Breast epithelium (tissue), 4 donors: ENCODE results near the gene ADRM1. TPM values are rescaled to one million over a fixed set of nuclear protein-coding genes. Genes with fewer than 3 reads are reported as not detected.

Source experiments
- DNase-seq, 2 donors: peaks; one replicate each; pipeline ENCODE4 v3.0.0-alpha.2; 2019; ENCODE audit warnings: low spot score in 2 of 2
- H3K27ac ChIP-seq, 2 donors: fragments of 200-600 bp; sonication (generic) in 1 of 2; one replicate each; pipeline ENCODE4 v1.5.1; 2016 to 2019; ENCODE audit warnings: mild to moderate bottlenecking in 1 of 2
- H3K27me3 ChIP-seq, 2 donors: fragments of 200-600 bp; sonication (generic) in 1 of 2; one replicate each; pipeline versions ENCODE4 v1.5.1 to v1.6.0; 2017 to 2019; ENCODE audit warnings: control low read depth in 1 of 2, mild to moderate bottlenecking in 1 of 2
- H3K36me3 ChIP-seq: fragments of 200-600 bp; one replicate; pipeline ENCODE4 v1.5.1; 2019
- H3K4me1 ChIP-seq, 2 donors: fragments of 200-600 bp; sonication (generic); one replicate each; pipeline ENCODE4 v1.5.1; 2016 to 2019; ENCODE audit warnings: control low read depth in 1 of 2
- H3K4me3 ChIP-seq, 3 donors: fragments of 200-600 bp; sonication (generic); 1 replicate in 2 of 3; 2 replicates in 1 of 3; pipeline ENCODE4 v1.5.1; 2016 to 2019; ENCODE audit warnings: mild to moderate bottlenecking in 3 of 3, moderate library complexity in 2 of 3
- H3K9me3 ChIP-seq, 2 donors: fragments of 200-600 bp; sonication (generic) in 1 of 2; one replicate each; pipeline ENCODE4 v1.5.1; 2016 to 2019; ENCODE audit warnings: control low read depth in 1 of 2
- CTCF ChIP-seq, 3 donors: fragments of 450-650 bp; IDR thresholded peaks; one replicate each; pipeline ENCODE4 v1.5.1; 2016 to 2017; ENCODE audit warnings: antibody characterized with exemption in 3 of 3, mild to moderate bottlenecking in 3 of 3, moderate library complexity in 3 of 3
- POLR2A ChIP-seq: fragments of 450-650 bp; IDR thresholded peaks from one replicate; pipeline ENCODE4 v1.6.1; 2016; ENCODE audit warnings: antibody characterized with exemption, mild to moderate bottlenecking, moderate library complexity
- POLR2AphosphoS5 ChIP-seq, 3 donors: sonication (generic); formaldehyde crosslinking; IDR thresholded peaks; one replicate each; pipeline ENCODE4 v1.6.1; 2017; ENCODE audit warnings: antibody characterized with exemption in 3 of 3
- intact Hi-C: fragments of 100-400 bp; cut with DNase I; formaldehyde crosslinking; loops from one replicate; pipeline ENCODE4 v1.15.1; 2023; ENCODE audit warnings: low total_unique reads
- total RNA-seq, 3 donors: library from RNA; depleted of rRNA; stranded (reverse); fragments of >200 nt; gene quantifications; one replicate each; pipeline ENCODE4 v1.1.0, GENCODE V29; 2016

ADRM1 gene
- total RNA-seq, 3 donors from 2014 or later, result 80.2 to 131 (median 105) TPM

GRCh38 chr20:62346398-62347150 lies 43.8 kb downstream of the ADRM1 start:
- Histone ChIP-seq H3K9me3 (no peaks in the 10 kb centered on the region), H3K4me1 (no peaks in the 10 kb centered on the region), H3K27me3 (no peaks in the 10 kb centered on the region), H3K36me3 (no peaks in the 10 kb centered on the region), H3K4me3 (no peak overlapping the region), H3K27ac (no peak overlapping the region)
- TF ChIP-seq CTCF (IDR thresholded peaks at IDR 0.05) (no peak), POLR2AphosphoS5 (IDR thresholded peaks at IDR 0.05) (no peak), POLR2A (no peak)
- intact Hi-C loops, result no loop called here
- no peak for DNase-seq

GRCh38 chr20:62347151-62347404 lies 44.3 kb downstream of the ADRM1 start:
- intact Hi-C loops, result no loop called here
- no peak overlapping the region for H3K27ac ChIP-seq

GRCh38 chr20:62347445-62347844 lies 44.6 kb downstream of the ADRM1 start:
- no peak overlapping the region for H3K27ac ChIP-seq
- no peaks in the 10 kb centered on the region for H3K4me1 ChIP-seq
- intact Hi-C loops, result no loop called here
- no peak for TF ChIP-seq POLR2A
- no peak for TF ChIP-seq CTCF (IDR thresholded peaks at IDR 0.05)
- TF ChIP-seq POLR2AphosphoS5 (IDR thresholded peaks at IDR 0.05), result no peak
- DNase-seq, result no peak
- H3K27me3 ChIP-seq, result no peaks in the 10 kb centered on the region
- no peaks in the 10 kb centered on the region for H3K9me3 ChIP-seq
- H3K36me3 ChIP-seq, result no peaks in the 10 kb centered on the region
- H3K4me3 ChIP-seq, result no peak overlapping the region

More at GRCh38 chr20:62347151-62347404, 44.3 kb downstream of the ADRM1 start:
- Histone ChIP-seq H3K27me3 (no peaks in the 10 kb centered on the region), H3K9me3 (no peaks in the 10 kb centered on the region), H3K4me1 (no peaks in the 10 kb centered on the region), H3K4me3 (no peak overlapping the region), H3K36me3 (no peaks in the 10 kb centered on the region)
- TF ChIP-seq POLR2AphosphoS5 (IDR thresholded peaks at IDR 0.05) (no peak), CTCF (IDR thresholded peaks at IDR 0.05) (no peak), POLR2A (no peak)
- DNase-seq, result no peak

- Histone ChIP-seq H3K9me3 (no peaks in the 10 kb centered on the region), H3K27ac (no peak overlapping the region), H3K36me3 (no peaks in the 10 kb centered on the region), H3K4me1 (peaks cover 0 to 5% of the 10 kb centered on the region in 2 donors), H3K27me3 (no peaks in the 10 kb centered on the region), H3K4me3 (no peak overlapping the region)
- no peak for DNase-seq
- intact Hi-C loops, result no loop called here
- TF ChIP-seq POLR2AphosphoS5 (IDR thresholded peaks at IDR 0.05) (no peak), CTCF (IDR thresholded peaks at IDR 0.05) (no peak), POLR2A (no peak)
Measured at GRCh38 chr20:62348604-62349003, 45.8 kb downstream of the ADRM1 start.

- Histone ChIP-seq H3K4me3 (no peak overlapping the region), H3K27ac (peak overlapping the region; percentile 50 to 63), H3K27me3 (no peaks in the 10 kb centered on the region), H3K4me1 (peaks cover 1 to 8% of the 10 kb centered on the region in 2 donors), H3K36me3 (no peaks in the 10 kb centered on the region), H3K9me3 (no peaks in the 10 kb centered on the region)
- no peak for DNase-seq
- TF ChIP-seq CTCF (IDR thresholded peaks at IDR 0.05) (no peak), POLR2AphosphoS5 (IDR thresholded peaks at IDR 0.05) (no peak), POLR2A (no peak)
- intact Hi-C loops, result no loop called here
Measured at GRCh38 chr20:62349556-62350097, 46.8 kb downstream of the ADRM1 start.
